GM23338 (cell line): Measurements from ENCODE around the gene XYLT1. TPM values are rescaled to one million over a fixed set of nuclear protein-coding genes. Genes with fewer than 3 reads are reported as not detected.

ENCODE experiments used
- ATAC-seq: fragments of 200-7000 bp; cut with Tn5 transposase; 3 replicates; pipeline ENCODE4 v1.9.1; 2020
- DNase-seq: peaks from one replicate; pipeline ENCODE4 v3.0.0-alpha.2; 2015; ENCODE audit warnings: low spot score
- H2AFZ ChIP-seq: fragments of 200-600 bp; sonication (generic); 2 replicates; pipeline ENCODE4 v1.8.0; 2016; ENCODE audit warnings: antibody characterized with exemption, mild to moderate bottlenecking, moderate library complexity
- H3F3A ChIP-seq: fragments of 200-600 bp; sonication (generic); replicated peaks from 2 replicates; pipeline ENCODE4 v1.8.0; 2017; ENCODE audit warnings: antibody characterized with exemption, mixed run types, low read depth
- H3K27ac ChIP-seq: fragments of 200-600 bp; sonication (generic); 2 replicates; pipeline ENCODE4 v1.6.1; 2016; ENCODE audit warnings: low read depth
- H3K27me3 ChIP-seq: fragments of 200-600 bp; sonication (generic); 2 replicates; pipeline ENCODE4 v1.8.0; 2016; ENCODE audit warnings: mild to moderate bottlenecking, mixed run types, moderate library complexity; ENCODE audit not compliant: insufficient read depth
- H3K36me3 ChIP-seq: fragments of 200-600 bp; sonication (generic); 2 replicates; pipeline ENCODE4 v1.8.0; 2016; ENCODE audit warnings: mild to moderate bottlenecking; ENCODE audit not compliant: insufficient read depth
- H3K4me1 ChIP-seq: fragments of 200-600 bp; sonication (generic); 2 replicates; pipeline ENCODE4 v1.8.0; 2016; ENCODE audit warnings: mild to moderate bottlenecking, moderate library complexity; ENCODE audit not compliant: insufficient read depth
- H3K4me2 ChIP-seq: fragments of 200-600 bp; sonication (generic); 2 replicates; pipeline ENCODE4 v1.7.1; 2017; ENCODE audit warnings: mixed run types
- H3K4me3 ChIP-seq: fragments of 200-600 bp; sonication (generic); 2 replicates; pipeline ENCODE4 v1.6.1; 2016; ENCODE audit warnings: mixed run types
- H3K79me2 ChIP-seq: fragments of 200-600 bp; sonication (generic); replicated peaks from 2 replicates; pipeline ENCODE4 v1.8.0; 2017; ENCODE audit warnings: mild to moderate bottlenecking; ENCODE audit not compliant: insufficient read depth
- H3K9me2 ChIP-seq: fragments of 200-600 bp; sonication (generic); 2 replicates; pipeline ENCODE4 v1.8.0; 2017; ENCODE audit not compliant: insufficient read depth
- H4K20me1 ChIP-seq: fragments of 200-600 bp; sonication (generic); replicated peaks from 2 replicates; pipeline ENCODE4 v1.8.0; 2017; ENCODE audit warnings: mild to moderate bottlenecking; ENCODE audit not compliant: insufficient read depth
- H3K27ac Mint-ChIP-seq: 2 replicates; pipeline ENCODE4 v1.8.0; 2020; ENCODE audit warnings: inconsistent platforms, mild to moderate bottlenecking, moderate library complexity, mixed read lengths
- H3K27me3 Mint-ChIP-seq: 3 replicates; pipeline ENCODE4 v1.8.0; 2022; ENCODE audit warnings: low read depth, mild to moderate bottlenecking, moderate library complexity, mixed read lengths, inconsistent platforms; ENCODE audit not compliant: insufficient read depth, poor library complexity
- H3K36me3 Mint-ChIP-seq: 3 replicates; pipeline ENCODE4 v1.8.0; 2021; ENCODE audit warnings: low read depth, mild to moderate bottlenecking, inconsistent platforms, moderate library complexity, mixed read lengths
- H3K4me1 Mint-ChIP-seq: 3 replicates; pipeline ENCODE4 v1.8.0; 2020; ENCODE audit warnings: mild to moderate bottlenecking, inconsistent platforms, mixed read lengths
- H3K4me3 Mint-ChIP-seq: 3 replicates; pipeline ENCODE4 v1.8.0; 2021; ENCODE audit warnings: moderate library complexity, mild to moderate bottlenecking, inconsistent platforms, mixed read lengths
- H3K9me3 Mint-ChIP-seq: 3 replicates; pipeline ENCODE4 v1.8.0; 2020; ENCODE audit warnings: moderate library complexity, mild to moderate bottlenecking, inconsistent platforms, mixed read lengths
- CREB1 ChIP-seq: fragments of 250-450 bp; sonication (Bioruptor Pico); IDR thresholded peaks from 2 replicates; pipeline ENCODE4 v1.5.0; 2020; ENCODE audit warnings: low read depth, mild to moderate bottlenecking, moderate library complexity
- CTCF ChIP-seq, 2 experiments: fragments of 200-600 bp in 1 of 2; sonication (generic) in 1 of 2; conservative IDR thresholded peaks; 2 replicates each; pipeline versions ENCODE4 v1.5.1 to v1.6.1; 2016 to 2017; ENCODE audit warnings: antibody characterized with exemption in 2 of 2, low read depth in 2 of 2, mild to moderate bottlenecking in 2 of 2, moderate library complexity in 1 of 2
- EZH2 ChIP-seq: fragments of 200-600 bp; sonication (generic); IDR thresholded peaks from one replicate; pipeline ENCODE4 v1.8.0; 2017; ENCODE audit warnings: antibody characterized with exemption, mild to moderate bottlenecking, low read depth; ENCODE audit not compliant: unreplicated experiment
- EZH2phosphoT487 ChIP-seq: fragments of 200-600 bp; sonication (generic); IDR thresholded peaks from one replicate; pipeline ENCODE4 v1.8.1; 2018; ENCODE audit warnings: antibody characterized with exemption; ENCODE audit not compliant: unreplicated experiment
- JUNB ChIP-seq: IDR thresholded peaks from one replicate; pipeline ENCODE4 v1.6.1; 2016; ENCODE audit warnings: antibody characterized with exemption; ENCODE audit not compliant: unreplicated experiment
- NANOG ChIP-seq: IDR thresholded peaks from 2 replicates; pipeline ENCODE4 v1.6.1; 2016; ENCODE audit warnings: antibody characterized with exemption, borderline replicate concordance
- POLR2AphosphoS5 ChIP-seq: IDR thresholded peaks from 2 replicates; pipeline ENCODE4 v1.6.1; 2016; ENCODE audit warnings: antibody characterized with exemption, low read depth
- STAT1 ChIP-seq: IDR thresholded peaks from one replicate; pipeline ENCODE4 v1.6.1; 2016; ENCODE audit warnings: antibody characterized with exemption; ENCODE audit not compliant: unreplicated experiment
- ZNF114 ChIP-seq: fragments of 250-450 bp; sonication (Bioruptor Pico); IDR thresholded peaks from 2 replicates; pipeline ENCODE4 v1.5.0; 2020; ENCODE audit warnings: mild to moderate bottlenecking, moderate library complexity
- ZNF331 ChIP-seq: fragments of 250-450 bp; sonication (Bioruptor Pico); IDR thresholded peaks from 2 replicates; pipeline ENCODE4 v1.5.0; 2020; ENCODE audit warnings: low read depth, mild to moderate bottlenecking, moderate library complexity
- polyA plus RNA-seq: library from polyadenylated mRNA; unstranded; fragments of >200 nt; fragmentation: Nextera tagmentation; extraction: Ambion mirVana; gene quantifications from 2 replicates; pipeline ENCODE4 v1.2.1, GENCODE V29; 2016
- total RNA-seq: library from RNA; depleted of rRNA; stranded (reverse); fragments of >200 nt; shearing (Covaris generic); gene quantifications from 2 replicates; pipeline ENCODE4 v1.2.3, GENCODE V29; 2014
- TF ChIP-seq, protein P1 (sequence below): fragments of 250-450 bp; sonication (Bioruptor Pico); IDR thresholded peaks from 2 replicates; pipeline ENCODE4 v1.5.0; 2020; ENCODE audit warnings: mild to moderate bottlenecking, moderate library complexity
- TF ChIP-seq, protein P2 (sequence below): IDR thresholded peaks from 2 replicates; pipeline ENCODE4 v1.6.1; 2016; ENCODE audit warnings: antibody characterized with exemption
- TF ChIP-seq, protein P3 (sequence below): IDR thresholded peaks from one replicate; pipeline ENCODE4 v1.6.1; 2018; ENCODE audit warnings: antibody characterized with exemption; ENCODE audit not compliant: unreplicated experiment

The XYLT1 gene
- total and polyA plus RNA-seq, 2 experiments from 2014 or later = 3.5 to 24.7 TPM

DNA sequence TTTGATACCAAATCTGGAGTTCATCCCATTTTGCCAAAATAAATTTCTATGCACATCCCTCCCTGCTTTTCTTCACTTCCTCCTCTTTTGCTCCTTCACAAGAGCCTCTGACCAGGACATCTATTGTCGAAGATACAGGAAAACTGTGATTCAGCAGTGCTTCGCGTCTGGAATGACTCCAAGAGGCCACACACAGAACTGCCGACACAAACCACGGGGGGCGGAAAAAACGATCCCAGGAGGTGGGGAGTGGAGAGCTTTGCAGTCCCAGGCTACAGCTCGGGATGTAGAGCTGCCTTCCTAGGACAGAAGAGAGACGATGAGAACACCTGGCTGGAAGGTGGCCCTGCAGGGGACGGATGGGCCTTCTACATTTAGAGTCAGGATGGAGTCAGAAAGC lies 102.8 kb downstream of the XYLT1 start:
- DNase-seq = peak; percentile 92
- TF ChIP-seq, protein P1, sequence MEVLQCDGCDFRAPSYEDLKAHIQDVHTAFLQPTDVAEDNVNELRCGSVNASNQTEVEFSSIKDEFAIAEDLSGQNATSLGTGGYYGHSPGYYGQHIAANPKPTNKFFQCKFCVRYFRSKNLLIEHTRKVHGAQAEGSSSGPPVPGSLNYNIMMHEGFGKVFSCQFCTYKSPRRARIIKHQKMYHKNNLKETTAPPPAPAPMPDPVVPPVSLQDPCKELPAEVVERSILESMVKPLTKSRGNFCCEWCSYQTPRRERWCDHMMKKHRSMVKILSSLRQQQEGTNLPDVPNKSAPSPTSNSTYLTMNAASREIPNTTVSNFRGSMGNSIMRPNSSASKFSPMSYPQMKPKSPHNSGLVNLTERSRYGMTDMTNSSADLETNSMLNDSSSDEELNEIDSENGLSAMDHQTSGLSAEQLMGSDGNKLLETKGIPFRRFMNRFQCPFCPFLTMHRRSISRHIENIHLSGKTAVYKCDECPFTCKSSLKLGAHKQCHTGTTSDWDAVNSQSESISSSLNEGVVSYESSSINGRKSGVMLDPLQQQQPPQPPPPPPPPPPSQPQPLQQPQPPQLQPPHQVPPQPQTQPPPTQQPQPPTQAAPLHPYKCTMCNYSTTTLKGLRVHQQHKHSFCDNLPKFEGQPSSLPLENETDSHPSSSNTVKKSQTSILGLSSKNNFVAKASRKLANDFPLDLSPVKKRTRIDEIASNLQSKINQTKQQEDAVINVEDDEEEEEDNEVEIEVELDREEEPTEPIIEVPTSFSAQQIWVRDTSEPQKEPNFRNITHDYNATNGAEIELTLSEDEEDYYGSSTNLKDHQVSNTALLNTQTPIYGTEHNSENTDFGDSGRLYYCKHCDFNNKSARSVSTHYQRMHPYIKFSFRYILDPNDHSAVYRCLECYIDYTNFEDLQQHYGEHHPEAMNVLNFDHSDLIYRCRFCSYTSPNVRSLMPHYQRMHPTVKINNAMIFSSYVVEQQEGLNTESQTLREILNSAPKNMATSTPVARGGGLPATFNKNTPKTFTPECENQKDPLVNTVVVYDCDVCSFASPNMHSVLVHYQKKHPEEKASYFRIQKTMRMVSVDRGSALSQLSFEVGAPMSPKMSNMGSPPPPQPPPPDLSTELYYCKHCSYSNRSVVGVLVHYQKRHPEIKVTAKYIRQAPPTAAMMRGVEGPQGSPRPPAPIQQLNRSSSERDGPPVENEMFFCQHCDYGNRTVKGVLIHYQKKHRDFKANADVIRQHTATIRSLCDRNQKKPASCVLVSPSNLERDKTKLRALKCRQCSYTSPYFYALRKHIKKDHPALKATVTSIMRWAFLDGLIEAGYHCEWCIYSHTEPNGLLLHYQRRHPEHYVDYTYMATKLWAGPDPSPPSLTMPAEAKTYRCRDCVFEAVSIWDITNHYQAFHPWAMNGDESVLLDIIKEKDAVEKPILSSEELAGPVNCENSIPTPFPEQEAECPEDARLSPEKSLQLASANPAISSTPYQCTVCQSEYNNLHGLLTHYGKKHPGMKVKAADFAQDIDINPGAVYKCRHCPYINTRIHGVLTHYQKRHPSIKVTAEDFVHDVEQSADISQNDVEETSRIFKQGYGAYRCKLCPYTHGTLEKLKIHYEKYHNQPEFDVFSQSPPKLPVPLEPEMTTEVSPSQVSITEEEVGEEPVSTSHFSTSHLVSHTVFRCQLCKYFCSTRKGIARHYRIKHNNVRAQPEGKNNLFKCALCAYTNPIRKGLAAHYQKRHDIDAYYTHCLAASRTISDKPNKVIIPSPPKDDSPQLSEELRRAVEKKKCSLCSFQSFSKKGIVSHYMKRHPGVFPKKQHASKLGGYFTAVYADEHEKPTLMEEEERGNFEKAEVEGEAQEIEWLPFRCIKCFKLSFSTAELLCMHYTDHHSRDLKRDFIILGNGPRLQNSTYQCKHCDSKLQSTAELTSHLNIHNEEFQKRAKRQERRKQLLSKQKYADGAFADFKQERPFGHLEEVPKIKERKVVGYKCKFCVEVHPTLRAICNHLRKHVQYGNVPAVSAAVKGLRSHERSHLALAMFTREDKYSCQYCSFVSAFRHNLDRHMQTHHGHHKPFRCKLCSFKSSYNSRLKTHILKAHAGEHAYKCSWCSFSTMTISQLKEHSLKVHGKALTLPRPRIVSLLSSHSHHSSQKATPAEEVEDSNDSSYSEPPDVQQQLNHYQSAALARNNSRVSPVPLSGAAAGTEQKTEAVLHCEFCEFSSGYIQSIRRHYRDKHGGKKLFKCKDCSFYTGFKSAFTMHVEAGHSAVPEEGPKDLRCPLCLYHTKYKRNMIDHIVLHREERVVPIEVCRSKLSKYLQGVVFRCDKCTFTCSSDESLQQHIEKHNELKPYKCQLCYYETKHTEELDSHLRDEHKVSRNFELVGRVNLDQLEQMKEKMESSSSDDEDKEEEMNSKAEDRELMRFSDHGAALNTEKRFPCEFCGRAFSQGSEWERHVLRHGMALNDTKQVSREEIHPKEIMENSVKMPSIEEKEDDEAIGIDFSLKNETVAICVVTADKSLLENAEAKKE = peak; percentile 77; the same call in 1 of the 2 replicates
- TF ChIP-seq, protein P2, sequence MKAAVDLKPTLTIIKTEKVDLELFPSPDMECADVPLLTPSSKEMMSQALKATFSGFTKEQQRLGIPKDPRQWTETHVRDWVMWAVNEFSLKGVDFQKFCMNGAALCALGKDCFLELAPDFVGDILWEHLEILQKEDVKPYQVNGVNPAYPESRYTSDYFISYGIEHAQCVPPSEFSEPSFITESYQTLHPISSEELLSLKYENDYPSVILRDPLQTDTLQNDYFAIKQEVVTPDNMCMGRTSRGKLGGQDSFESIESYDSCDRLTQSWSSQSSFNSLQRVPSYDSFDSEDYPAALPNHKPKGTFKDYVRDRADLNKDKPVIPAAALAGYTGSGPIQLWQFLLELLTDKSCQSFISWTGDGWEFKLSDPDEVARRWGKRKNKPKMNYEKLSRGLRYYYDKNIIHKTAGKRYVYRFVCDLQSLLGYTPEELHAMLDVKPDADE = no peak; the same call in 1 of the 2 replicates
- TF ChIP-seq, protein P3, sequence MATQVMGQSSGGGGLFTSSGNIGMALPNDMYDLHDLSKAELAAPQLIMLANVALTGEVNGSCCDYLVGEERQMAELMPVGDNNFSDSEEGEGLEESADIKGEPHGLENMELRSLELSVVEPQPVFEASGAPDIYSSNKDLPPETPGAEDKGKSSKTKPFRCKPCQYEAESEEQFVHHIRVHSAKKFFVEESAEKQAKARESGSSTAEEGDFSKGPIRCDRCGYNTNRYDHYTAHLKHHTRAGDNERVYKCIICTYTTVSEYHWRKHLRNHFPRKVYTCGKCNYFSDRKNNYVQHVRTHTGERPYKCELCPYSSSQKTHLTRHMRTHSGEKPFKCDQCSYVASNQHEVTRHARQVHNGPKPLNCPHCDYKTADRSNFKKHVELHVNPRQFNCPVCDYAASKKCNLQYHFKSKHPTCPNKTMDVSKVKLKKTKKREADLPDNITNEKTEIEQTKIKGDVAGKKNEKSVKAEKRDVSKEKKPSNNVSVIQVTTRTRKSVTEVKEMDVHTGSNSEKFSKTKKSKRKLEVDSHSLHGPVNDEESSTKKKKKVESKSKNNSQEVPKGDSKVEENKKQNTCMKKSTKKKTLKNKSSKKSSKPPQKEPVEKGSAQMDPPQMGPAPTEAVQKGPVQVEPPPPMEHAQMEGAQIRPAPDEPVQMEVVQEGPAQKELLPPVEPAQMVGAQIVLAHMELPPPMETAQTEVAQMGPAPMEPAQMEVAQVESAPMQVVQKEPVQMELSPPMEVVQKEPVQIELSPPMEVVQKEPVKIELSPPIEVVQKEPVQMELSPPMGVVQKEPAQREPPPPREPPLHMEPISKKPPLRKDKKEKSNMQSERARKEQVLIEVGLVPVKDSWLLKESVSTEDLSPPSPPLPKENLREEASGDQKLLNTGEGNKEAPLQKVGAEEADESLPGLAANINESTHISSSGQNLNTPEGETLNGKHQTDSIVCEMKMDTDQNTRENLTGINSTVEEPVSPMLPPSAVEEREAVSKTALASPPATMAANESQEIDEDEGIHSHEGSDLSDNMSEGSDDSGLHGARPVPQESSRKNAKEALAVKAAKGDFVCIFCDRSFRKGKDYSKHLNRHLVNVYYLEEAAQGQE = no peak
- TF ChIP-seq POLR2AphosphoS5 (no peak), ZNF114 (no peak), CREB1 (CRISPR knock-in tag) (no peak), ZNF331 (CRISPR knock-in tag) (no peak), EZH2phosphoT487 (no peak), STAT1 (no peak), EZH2 (no peak), CTCF (conservative IDR thresholded peaks at IDR 0.05; ENCODE audit: low read depth in 2 of 2) (peak in 1 of 2 experiments; percentile 28; a peak in 3 of 4 replicates), NANOG (peak; percentile 23; the same call in 1 of the 2 replicates), JUNB (no peak)
- Mint-ChIP-seq H3K27me3 (peaks cover 8% of the 10 kb centered on the region), H3K4me1 (peaks cover 72% of the 10 kb centered on the region), H3K4me3 (peak overlapping the region; percentile 33; the same call in 2 of the 3 replicates), H3K9me3 (no peaks in the 10 kb centered on the region), H3K27ac (peak overlapping the region; percentile 68; the same call in 1 of the 2 replicates), H3K36me3 (no peaks in the 10 kb centered on the region)
- H4K20me1 ChIP-seq = no peaks in the 10 kb centered on the region
- H3K27ac ChIP-seq = peak overlapping the region; percentile 7
- peak overlapping the region; percentile 28; the same call in 1 of the 2 replicates for H3K4me2 ChIP-seq
- 0 out of 2 replicates have a peak, but pooled peaks cover 2% of the 10 kb centered on the region for H3F3A ChIP-seq
- no peaks in the 10 kb centered on the region for H3K27me3 ChIP-seq
- no peak overlapping the region for H2AFZ ChIP-seq
- peaks cover 55% of the 10 kb centered on the region for H3K4me1 ChIP-seq
- H3K4me3 ChIP-seq = no peak overlapping the region
- peaks cover 70% of the 10 kb centered on the region for H3K79me2 ChIP-seq
- peak; percentile 95 for ATAC-seq
- 0 out of 2 replicates have a peak, but pooled peaks cover 4% of the 10 kb centered on the region for H3K9me2 ChIP-seq
- no peaks in the 10 kb centered on the region for H3K36me3 ChIP-seq
